Endothelial cell of umbilical vein (primary cell): ENCODE data around the gene IL10RB. TPM values are rescaled to one million over a fixed set of nuclear protein-coding genes. Genes with fewer than 3 reads are reported as not detected.

Experiments used
- BruUV-seq: library from RNA; stranded (reverse); fragments of 400-500 nt; replicated peaks from 2 replicates; lab custom pipeline; 2021; lab: Mats Ljungman, UMichigan
- CTCF ChIA-PET: fragments of 300-600, 350-600 bp; sonication (Branson Sonifier 250); formaldehyde crosslinking; loops from one replicate; lab custom pipeline; 2021; ENCODE audit warnings: antibody characterized with exemption, inconsistent platforms; lab: Charles Lee
- POLR2A ChIA-PET: fragments of 300-600, 350-600 bp; sonication (Branson Sonifier 250); formaldehyde crosslinking; loops from one replicate; lab custom pipeline; 2021; ENCODE audit warnings: antibody characterized with exemption, inconsistent platforms; lab: Charles Lee
- DNase-seq: peaks from one replicate; pipeline ENCODE4 v3.0.0-alpha.2; 2011; ENCODE audit warnings: low read depth, low spot score
- FAIRE-seq: peaks from 2 replicates; lab custom pipeline; 2011; peaks lifted over from hg19 to GRCh38; lab: Jason Lieb, UNC
- H2AFZ ChIP-seq: 2 replicates; pipeline ENCODE4 v1.6.0; 2012; ENCODE audit warnings: low read depth, low read length, control low read depth, inconsistent platforms
- H3K27ac ChIP-seq: 2 replicates; pipeline ENCODE4 v1.5.1; 2011; ENCODE audit warnings: low read depth, mild to moderate bottlenecking, control low read depth, low read length, moderate library complexity; ENCODE audit not compliant: insufficient read depth
- H3K27me3 ChIP-seq, 2 experiments: 2 replicates each; pipeline versions ENCODE4 v1.6.0 to v1.6.1; 2011; ENCODE audit warnings: low read length in 2 of 2, mixed read lengths in 1 of 2; ENCODE audit not compliant: control insufficient read depth in 2 of 2, insufficient read depth in 2 of 2
- H3K36me3 ChIP-seq, 2 experiments: 2 replicates in 1 of 2; 3 replicates in 1 of 2; pipeline ENCODE4 v1.5.1; 2011; ENCODE audit warnings: low read length in 2 of 2, mild to moderate bottlenecking in 1 of 2, moderate library complexity in 1 of 2; ENCODE audit not compliant: control insufficient read depth in 2 of 2, insufficient read depth in 2 of 2; ENCODE audit errors: extremely low read depth in 1 of 2
- H3K4me1 ChIP-seq: 3 replicates; pipeline ENCODE4 v1.5.1; 2011; ENCODE audit warnings: mild to moderate bottlenecking, low read length; ENCODE audit not compliant: control insufficient read depth, insufficient read depth; ENCODE audit errors: extremely low read depth
- H3K4me2 ChIP-seq: 2 replicates; pipeline ENCODE4 v1.6.1; 2011; ENCODE audit warnings: low read length, control low read depth, mixed read lengths; ENCODE audit not compliant: insufficient read depth
- H3K4me3 ChIP-seq, 3 experiments: fragments of 200-600 bp in 1 of 3; sonication (generic), shearing (Covaris generic) in 1 of 3; replicated peaks in 1 of 3; 2 replicates each; pipeline ENCODE4 v1.5.1; 2011 to 2016; ENCODE audit warnings: control low read depth in 3 of 3, low read length in 3 of 3, mild to moderate bottlenecking in 2 of 3, inconsistent platforms in 1 of 3, low read depth in 1 of 3, moderate library complexity in 1 of 3; ENCODE audit not compliant: insufficient read depth in 1 of 3
- H3K79me2 ChIP-seq: 2 replicates; pipeline ENCODE4 v1.6.0; 2012; ENCODE audit warnings: low read length, inconsistent platforms; ENCODE audit not compliant: control insufficient read depth, insufficient read depth
- H3K9ac ChIP-seq: replicated peaks from 2 replicates; pipeline ENCODE3; 2011; ENCODE audit warnings: low read length, control low read depth; ENCODE audit not compliant: insufficient read depth; ENCODE audit errors: extremely low read depth
- H3K9me1 ChIP-seq: replicated peaks from 3 replicates; pipeline ENCODE4 v1.6.0; 2011; ENCODE audit warnings: mild to moderate bottlenecking, low read length; ENCODE audit not compliant: control insufficient read depth, insufficient read depth; ENCODE audit errors: extremely low read depth
- H3K9me3 ChIP-seq: replicated peaks from 2 replicates; pipeline ENCODE4 v1.5.1; 2012; ENCODE audit warnings: low read length, inconsistent platforms; ENCODE audit not compliant: control insufficient read depth, insufficient read depth
- H4K20me1 ChIP-seq: replicated peaks from 2 replicates; pipeline ENCODE3; 2011; ENCODE audit warnings: mild to moderate bottlenecking, low read length; ENCODE audit not compliant: control insufficient read depth, insufficient read depth; ENCODE audit errors: extremely low read depth
- CTCF ChIP-seq, 2 donors: IDR thresholded peaks; 1 replicate in 1 of 2; 2 replicates in 1 of 2; pipeline ENCODE4 v1.5.1; 2011; ENCODE audit warnings: low read length in 2 of 2, mild to moderate bottlenecking in 2 of 2, moderate library complexity in 2 of 2, control low read depth in 1 of 2, inconsistent platforms in 1 of 2, low read depth in 1 of 2; ENCODE audit not compliant: insufficient read depth in 1 of 2; ENCODE audit errors: extremely low read depth in 1 of 2
- EZH2 ChIP-seq: IDR thresholded peaks from 2 replicates; pipeline ENCODE4 v1.6.1; 2012; ENCODE audit warnings: borderline replicate concordance, low read depth, mild to moderate bottlenecking, moderate library complexity, low read length, inconsistent platforms; ENCODE audit not compliant: severe bottlenecking
- FOS ChIP-seq: IDR thresholded peaks from 2 replicates; pipeline ENCODE4 v1.6.1; 2011; ENCODE audit warnings: mild to moderate bottlenecking, low read length, moderate library complexity, borderline replicate concordance; ENCODE audit not compliant: insufficient read depth
- GATA2 ChIP-seq: IDR thresholded peaks from 2 replicates; pipeline ENCODE4 v1.7.0; 2011; ENCODE audit warnings: low read depth, mild to moderate bottlenecking, moderate library complexity, mixed read lengths, low read length; ENCODE audit not compliant: insufficient read length, insufficient read depth
- MAX ChIP-seq: IDR thresholded peaks from 2 replicates; pipeline ENCODE4 v1.6.1; 2011; ENCODE audit not compliant: insufficient read depth, insufficient read length
- MYC ChIP-seq: IDR thresholded peaks from one replicate; pipeline ENCODE4 v1.6.1; 2011; ENCODE audit warnings: mild to moderate bottlenecking, low read depth, low read length
- POLR2A ChIP-seq: IDR thresholded peaks from 2 replicates; pipeline ENCODE4 v1.6.1; 2012; ENCODE audit warnings: low read depth, mild to moderate bottlenecking, control low read depth, low read length
- POLR2AphosphoS5 ChIP-seq: IDR thresholded peaks from 2 replicates; pipeline ENCODE4 v1.6.1; 2012; ENCODE audit warnings: low read depth, mild to moderate bottlenecking, control low read depth, low read length, moderate library complexity; ENCODE audit not compliant: insufficient read depth
- dilution Hi-C: fragments of 300-500 bp; cut with MboI; formaldehyde crosslinking; loops from one replicate; pipeline ENCODE4 v1.15.0; 2019; ENCODE audit warnings: low sequenced_read_pairs; ENCODE audit not compliant: extremely low pct_ligation_motif_present
- intact Hi-C: fragments of 100-400 bp; cut with micrococcal nuclease; formaldehyde crosslinking; loops from one replicate; pipeline ENCODE4 v1.10.0; 2022
- polyA plus RNA-seq, 4 experiments: library from polyadenylated mRNA; depleted of rRNA in 3 of 4; stranded (reverse) in 3 of 4; unstranded in 1 of 4; fragments of >200 nt; gene quantifications; 2 replicates each; pipeline versions ENCODE4 v1.2.1 to v1.2.3, GENCODE V29; 2011 to 2012; ENCODE audit warnings: missing spikeins in 1 of 4
- total RNA-seq: library from RNA; stranded (reverse); gene quantifications from 2 replicates; pipeline ENCODE4 v1.2.3, GENCODE V29; 2021

The IL10RB gene
- total and polyA plus RNA-seq, 2 donors (not counting 3 experiments of a cell fraction or from before 2014, with no cell fraction given), result 21.9 to 31.4 TPM

- BruUV-seq, result no TSS peak
- Histone ChIP-seq H3K9ac (no peak overlapping the region), H3K27ac (no peak overlapping the region), H2AFZ (no peak overlapping the region), H4K20me1 (no peaks in the 10 kb centered on the region), H3K79me2 (no peaks in the 10 kb centered on the region), H3K9me3 (no peaks in the 10 kb centered on the region), H3K9me1 (no peaks in the 10 kb centered on the region), H3K36me3 (peaks cover 26 to 41% of the 10 kb centered on the region in 2 experiments), H3K4me1 (peaks cover under 1% of the 10 kb centered on the region), H3K4me3 (no peak overlapping the region), H3K4me2 (no peak overlapping the region), H3K27me3 (no peaks in the 10 kb centered on the region)
- dilution Hi-C loops, result no loop called here
- intact Hi-C loops, result no loop called here
- FAIRE-seq (no peak), DNase-seq (no peak)
- TF ChIP-seq EZH2 (no peak), POLR2A (no peak), CTCF (IDR thresholded peaks at IDR 0.05; ENCODE audit: extremely low read depth in 1 of 2, insufficient read depth in 1 of 2, low read depth in 1 of 2, low read length in 2 of 2) (no peak), FOS (no peak), GATA2 (no peak), POLR2AphosphoS5 (no peak), MYC (no peak), MAX (no peak)
- CTCF ChIA-PET, result no interaction called here
- POLR2A ChIA-PET, result no interaction called here
Measured at GRCh38 chr21:33249331-33250002, 16.7 kb upstream of the IL10RB start.
